GM19351 (cell line): Measurements from ENCODE around the gene RAB28.

Experiments
- ATAC-seq: cut with Tn5 transposase; IDR thresholded peaks from one replicate; pipeline ENCODE4 v1.9.1; 2021; ENCODE audit warnings: mild to moderate bottlenecking, moderate library complexity; ENCODE audit not compliant: unreplicated experiment

The RAB28 gene

DNA sequence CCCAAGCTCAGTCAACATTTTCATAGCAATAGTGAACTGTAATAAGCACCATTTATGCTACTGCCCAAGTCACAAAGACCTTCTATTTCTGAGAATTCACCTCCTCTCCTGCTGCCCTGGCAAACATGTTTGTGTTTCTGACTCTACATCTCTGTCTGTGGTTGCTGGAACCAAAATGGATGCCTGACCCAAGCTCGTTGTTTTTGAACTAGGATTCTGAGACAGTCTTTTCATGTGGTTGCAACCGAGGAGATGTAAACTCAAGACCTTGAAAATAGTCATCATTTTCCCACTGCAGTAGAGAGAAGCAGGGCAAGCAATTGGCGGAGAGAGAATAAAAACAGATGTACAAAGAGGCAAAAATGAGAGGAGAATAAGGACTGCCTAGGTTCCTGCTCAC, 160.2 kb downstream of the RAB28 start:
- no peak for ATAC-seq

DNA sequence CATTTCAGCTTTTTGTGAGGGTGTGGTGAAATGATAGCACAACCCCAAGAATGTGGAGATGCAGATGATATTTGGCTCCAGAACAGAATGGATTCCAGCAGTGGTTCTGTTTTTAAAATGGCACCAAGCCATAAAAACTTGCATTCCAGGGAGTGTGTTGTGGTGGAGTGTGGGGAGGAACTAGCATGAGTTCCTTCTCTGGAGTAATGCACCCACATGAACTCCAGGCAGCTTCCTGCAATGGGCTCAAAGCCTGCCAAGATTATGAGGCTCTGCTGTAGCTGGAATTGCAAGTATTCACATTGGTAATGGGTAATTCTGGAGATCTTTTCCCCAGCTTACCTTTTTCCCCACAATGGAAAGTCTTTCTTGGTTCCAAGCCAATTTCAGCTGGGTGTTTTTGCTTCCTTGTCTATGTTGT, 161.4 kb downstream of the RAB28 start:
- ATAC-seq: no peak
